ENCODE measurements around the gene ACR.

The ACR gene

DNA sequence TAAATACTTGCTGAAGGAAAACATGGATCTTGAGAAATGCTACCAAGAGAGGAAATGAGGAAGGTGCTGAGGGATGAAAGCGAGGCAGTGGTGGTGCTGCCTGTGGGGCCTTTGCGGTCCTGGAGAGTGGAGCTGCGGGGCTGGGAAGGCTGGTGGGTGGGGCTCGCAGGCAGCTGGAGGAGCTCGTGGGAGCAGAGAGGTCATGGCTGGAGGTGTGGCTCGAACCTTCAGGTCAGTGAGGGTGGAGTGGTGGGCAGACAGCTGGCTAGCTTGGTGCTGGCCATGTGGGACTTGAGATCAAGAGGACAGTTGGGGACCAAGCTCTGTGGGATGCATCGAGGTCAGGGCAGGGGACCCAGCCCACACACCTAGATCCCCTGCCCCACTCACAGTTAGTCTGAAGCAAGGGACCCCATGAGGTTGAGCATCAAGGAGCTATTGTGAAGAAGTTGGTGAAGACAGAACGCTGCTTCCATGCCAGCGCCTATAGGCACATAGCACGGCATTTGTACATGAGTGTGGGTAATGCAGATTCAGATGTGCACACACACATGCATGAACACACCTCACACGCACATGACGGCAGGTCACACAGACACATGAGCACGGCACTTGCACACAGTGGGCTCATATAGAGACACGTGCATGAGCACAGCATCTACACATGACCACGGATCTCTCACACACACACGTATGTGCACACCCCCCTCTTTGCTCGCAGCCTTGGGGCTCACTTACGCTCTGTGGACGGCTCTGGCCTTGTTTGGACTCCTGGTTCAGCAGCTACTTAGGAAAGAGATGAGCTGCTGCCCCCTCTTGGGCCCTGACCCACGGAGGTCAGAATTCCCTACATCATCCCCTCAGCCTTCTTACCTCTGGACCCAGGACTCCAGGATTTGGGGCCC is 34.9 kb upstream of the ACR start:
- no peak for DNase-seq

DNA sequence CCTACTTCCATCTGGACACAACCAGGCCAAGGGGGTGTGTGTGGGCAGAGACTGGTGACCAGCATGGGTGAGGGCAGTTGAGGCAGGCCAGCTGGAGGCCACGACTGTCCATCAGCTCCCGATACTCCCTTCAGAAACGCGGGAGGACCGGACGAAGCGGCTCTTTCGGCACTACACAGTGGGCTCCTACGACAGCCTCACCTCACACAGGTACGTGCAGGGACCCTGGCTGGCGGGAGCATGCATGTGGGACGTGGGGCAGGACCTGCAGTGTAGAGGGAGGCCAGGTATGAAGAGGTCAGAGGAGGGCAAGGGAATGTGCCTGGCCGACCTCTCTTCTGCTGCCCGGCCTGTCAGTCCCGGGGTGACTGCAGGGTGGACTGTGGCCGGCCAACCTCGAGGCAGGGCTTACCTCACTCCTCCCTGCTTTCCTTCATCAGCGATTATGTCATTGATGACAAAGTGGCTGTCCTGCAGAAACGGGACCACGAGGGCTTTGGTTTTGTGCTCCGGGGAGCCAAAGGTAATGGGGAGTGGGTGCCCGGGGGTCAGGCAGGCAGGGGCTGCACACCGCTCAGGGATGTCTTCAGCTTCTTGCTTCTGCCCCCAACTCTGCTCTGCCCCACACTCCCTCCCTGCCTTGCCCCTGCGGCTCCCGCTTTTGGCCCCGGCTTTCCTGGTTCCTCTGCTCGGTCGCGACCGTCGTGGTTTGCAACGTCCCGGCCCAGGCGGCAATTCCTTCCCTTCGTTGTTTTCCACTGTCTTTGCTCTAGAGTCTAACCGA is 34.1 kb upstream of the ACR start:
- no peak for DNase-seq

DNA sequence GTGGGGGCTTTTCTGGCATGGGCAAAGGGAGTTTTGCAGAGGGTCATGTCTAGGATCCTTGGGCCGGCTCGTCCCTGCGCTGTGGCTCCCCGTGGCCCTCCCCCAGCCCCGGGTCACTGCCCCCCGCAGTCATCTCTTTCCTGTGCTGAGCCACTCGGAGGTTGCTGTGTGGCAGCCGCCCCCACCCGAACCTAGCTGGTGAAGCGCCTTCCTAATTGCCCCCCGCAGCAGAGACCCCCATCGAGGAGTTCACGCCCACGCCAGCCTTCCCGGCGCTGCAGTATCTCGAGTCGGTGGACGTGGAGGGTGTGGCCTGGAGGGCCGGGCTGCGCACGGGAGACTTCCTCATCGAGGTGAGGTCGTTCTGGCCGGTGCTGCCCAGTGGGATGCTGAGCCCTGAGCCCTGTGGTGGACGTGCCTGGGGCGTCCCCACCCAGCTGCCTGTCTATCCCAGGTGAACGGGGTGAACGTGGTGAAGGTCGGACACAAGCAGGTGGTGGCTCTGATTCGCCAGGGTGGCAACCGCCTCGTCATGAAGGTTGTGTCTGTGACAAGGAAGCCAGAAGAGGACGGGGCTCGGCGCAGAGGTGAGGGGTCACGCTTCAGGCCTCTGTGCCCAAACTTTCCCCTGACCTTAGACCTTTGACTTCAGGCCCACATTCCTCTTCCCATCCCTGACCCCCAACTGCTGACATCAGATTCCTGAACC is 33.3 kb upstream of the ACR start:
- DNase-seq = no peak

DNA sequence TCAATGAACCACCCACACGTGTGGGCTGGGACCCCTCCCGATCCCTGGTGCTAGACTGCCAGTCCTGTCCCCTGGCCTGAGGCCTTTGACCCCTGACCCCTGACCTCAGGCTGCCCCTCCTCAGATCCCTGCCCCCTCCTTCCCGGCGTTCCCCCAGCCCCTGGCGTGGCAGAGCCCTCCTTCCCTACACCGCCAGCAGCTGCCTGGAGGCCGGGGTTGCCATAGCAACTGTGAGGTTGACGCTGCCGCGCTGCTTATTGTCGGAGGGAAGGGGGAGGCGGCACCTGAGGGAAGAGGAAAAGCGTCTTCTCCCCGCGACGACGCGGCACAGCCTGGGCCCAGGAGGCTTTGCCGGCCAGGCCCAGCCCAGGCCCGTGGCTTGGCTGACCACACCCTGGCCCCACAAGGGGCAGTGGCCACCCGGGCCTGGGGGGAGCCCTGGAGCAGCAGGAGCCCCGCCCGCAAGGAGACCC is 32.7 kb upstream of the ACR start:
- DNase-seq = no peak

DNA sequence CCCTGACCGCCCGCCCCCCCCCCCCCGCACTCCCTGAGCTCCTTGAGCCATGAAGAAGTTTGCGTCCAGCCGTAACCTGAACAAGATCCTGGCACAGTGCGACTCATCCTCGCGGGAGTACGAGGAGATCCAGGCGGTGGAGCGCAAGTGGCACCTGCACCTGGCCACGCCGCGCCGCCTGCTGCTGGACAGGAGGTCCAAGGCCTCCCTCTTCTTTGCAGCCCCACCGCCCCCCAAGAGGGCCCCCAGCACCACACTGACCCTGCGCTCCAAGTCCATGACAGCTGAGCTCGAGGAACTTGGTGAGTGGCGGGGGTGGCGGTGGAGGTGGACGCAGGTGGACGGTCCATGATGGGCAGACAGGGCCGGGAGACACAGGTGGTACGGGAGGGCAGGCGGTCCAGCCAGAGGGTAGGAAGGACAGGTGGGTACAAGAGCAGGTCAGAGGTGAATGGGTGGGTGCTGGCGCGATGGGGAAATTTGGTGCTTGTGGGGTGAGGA is 32.1 kb upstream of the ACR start:
- no peak for DNase-seq

DNA sequence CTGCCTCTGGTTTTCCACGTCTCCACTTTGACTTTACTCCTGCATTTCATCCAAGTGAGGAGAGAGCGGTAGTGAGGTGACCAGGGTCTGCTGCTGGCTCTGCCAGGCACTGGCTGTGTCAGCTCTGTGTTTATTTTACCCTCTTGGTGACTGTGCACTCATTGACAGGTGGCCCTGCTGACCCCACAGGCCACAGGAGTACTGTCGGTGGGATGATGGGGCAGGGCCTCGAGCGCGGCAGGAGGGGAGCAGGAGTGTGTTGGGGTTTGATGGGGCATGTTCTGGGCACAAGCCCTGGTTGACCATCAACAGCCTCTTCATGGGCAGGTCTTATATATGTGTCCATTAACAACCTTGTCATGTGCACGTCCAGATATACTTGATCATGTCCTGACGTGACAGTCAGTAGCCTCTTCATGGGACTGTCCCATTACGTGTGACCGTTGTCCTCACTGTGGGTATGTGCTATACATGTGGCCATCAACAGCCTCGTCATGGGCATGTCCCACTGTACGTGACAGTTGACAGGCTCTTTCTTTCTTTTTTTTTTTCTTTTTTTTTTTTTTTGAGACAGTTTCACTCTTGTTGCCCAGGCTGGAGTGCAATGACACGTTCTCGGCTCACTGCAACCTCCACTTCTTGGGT is 31.4 kb upstream of the ACR start:
- no peak for DNase-seq

DNA sequence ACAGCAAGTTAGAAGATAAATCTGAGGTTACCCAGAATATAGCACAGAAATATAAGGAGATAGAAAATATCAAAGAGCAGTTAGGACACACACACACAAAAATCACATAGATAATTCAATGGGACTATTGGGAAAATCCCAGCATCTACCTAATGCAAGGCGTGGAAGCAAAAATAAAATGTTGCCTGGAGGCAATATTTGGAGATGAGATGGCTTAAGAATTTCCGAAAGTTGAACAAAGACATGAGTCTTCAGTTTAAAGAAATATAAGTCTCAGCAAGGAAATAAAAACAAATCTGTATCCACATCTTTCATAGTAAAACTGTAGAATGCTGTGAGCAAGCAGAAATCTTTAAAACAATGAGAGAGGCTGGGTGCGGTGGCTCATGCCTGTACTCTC is 29.5 kb upstream of the ACR start:
- DNase-seq = no peak

DNA sequence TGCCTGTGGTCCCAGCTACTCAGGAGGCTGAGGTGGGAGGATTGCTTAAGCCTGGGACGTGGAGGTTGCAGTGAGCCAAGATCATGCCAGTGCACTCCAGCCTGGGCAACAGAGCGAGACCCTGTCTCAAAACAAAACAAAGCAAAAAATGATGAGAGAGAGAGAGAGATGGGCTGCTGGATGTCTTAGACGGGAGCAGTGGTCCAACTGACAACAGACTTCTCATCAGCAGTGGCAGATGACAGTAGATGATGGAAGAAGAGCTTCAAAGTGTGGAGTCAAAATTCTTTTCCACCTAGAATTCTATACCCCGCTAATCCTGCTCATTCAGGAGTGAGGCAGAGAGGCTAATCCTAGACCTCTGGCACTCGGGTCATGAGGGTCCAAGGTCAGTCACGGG is 29.0 kb upstream of the ACR start:
- DNase-seq = no peak

DNA sequence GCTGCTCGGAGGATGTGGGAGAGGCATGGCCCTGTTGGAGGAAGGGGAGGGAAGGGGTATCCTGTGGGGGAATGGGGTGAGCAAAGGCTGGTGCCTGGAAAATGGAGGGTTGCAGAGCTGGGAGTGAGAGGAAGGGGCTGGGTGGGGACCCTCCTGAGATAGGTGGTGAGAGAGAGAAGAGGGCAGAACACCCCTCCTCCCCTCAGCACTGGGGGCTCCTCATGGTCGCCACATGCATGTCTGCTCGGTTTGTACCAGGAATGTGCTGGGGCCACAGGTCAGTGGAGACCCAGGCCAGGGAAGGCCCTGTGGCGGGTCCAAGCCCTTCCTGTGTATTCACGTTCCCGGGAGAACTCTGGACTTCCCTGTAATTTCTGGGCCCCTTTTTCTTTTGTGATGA is 27.8 kb upstream of the ACR start:
- no peak for DNase-seq

DNA sequence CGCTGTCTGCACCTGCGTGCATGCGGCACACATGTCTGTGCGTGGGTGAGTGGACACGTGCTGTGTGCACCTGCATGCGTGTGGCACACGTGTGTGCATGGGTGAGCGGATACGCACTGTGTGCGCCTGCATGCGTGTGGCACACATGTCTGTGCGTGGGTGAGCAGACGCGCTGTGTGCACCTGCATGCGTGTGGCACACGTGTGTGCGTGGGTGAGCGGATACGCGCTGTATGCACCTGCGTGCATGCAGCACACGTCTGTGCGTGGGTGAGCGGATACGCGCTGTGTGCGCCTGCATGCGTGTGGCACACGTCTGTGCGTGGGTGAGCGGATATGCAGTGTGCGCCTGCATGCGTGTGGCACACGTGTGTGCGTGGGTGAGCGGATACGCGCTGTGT is 27.1 kb upstream of the ACR start:
- DNase-seq = no peak

DNA sequence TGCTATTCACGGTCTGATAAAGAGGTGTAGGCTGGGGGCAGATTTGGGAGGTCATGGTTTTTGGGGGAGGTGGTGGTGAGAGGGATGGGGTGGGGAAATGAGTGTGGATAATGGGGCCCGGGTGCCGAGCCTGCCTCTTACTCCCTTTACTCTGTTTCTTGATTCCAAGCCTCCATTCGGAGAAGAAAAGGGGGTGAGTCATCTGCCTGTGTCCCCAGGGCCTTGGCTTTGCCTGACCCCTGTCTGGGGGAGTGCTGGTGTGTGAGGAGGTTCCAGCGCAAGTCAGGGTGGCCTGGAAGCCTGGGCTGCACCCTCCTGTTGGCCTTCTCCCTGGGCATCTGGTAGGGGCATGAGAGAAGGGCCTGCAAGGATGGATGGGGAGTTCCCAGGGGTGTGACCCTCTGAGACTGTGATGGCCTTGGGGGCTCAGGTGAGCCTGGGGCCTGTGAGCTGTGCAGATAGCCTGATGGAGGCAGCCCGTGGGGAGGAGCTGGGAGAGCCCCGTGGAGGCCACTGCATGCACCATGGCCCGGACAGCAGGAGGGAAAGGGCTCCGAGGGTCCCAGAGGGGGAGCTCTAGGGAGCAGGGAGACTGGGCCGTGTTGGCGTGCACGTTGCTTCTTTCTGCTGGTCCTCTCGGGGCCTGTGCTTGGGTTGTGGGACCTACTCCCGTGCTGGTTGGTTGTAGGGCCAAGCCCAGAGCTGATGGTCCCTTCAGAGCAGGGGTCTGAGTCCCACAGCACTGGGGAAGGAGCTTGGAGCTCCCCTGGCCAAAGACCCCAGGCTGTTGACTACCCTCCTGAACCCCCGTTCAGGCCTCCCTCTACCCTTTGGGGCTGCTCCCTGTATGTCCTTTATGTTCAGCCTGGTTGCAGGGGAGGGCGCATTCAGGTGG is 26.3 kb upstream of the ACR start:
- DNase-seq = no peak

DNA sequence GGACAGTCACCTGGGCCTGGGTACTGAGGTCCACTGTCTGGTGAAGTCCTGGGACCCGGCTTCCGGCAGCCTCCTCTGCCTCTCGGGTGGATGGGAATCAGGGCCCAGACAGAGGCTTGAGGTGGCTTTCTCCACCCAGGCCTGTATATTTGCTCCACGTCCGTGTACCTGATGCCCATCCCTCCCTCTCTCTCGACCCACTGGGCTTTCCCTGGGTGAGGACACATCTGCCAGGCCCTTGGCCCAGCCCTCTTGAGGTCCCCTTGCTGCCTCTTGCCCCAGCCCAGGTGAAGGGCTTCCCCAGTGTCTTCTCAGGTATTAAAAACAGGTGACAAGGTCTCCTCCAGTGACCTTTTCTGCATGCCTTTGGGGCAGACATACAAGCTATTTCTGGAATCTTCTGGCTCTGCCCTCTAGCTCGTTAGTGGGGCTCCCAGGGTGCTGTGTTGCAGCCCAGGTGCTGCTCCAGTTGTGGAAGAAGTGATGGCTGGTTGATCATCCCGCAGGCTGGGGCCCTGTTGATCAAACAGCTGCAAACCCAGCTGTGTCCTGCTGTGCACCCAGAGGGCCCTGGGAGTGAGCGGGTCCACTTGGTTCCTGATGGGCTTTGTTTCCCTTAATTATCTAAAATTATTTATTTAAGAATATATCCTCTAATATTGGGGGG is 25.5 kb upstream of the ACR start:
- DNase-seq = no peak

DNA sequence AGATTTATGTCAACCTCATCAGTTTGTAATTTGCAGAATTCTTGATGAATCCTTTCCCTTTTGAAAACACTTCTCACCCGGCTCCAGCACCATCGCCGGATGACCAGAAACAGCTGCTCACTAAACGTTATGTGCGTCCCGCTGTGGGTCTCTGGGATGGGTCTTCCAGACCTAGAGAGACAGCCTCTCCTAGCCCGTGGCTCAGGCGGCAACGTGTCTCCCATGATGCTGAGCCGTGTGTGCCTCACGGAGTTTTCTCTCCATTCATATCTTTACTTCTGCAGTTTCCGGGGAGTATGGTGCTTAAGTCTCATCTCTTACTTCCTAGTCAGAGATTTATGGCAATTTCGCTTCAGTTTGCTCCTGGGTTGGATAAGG is 25.0 kb upstream of the ACR start:
- DNase-seq = no peak

DNA sequence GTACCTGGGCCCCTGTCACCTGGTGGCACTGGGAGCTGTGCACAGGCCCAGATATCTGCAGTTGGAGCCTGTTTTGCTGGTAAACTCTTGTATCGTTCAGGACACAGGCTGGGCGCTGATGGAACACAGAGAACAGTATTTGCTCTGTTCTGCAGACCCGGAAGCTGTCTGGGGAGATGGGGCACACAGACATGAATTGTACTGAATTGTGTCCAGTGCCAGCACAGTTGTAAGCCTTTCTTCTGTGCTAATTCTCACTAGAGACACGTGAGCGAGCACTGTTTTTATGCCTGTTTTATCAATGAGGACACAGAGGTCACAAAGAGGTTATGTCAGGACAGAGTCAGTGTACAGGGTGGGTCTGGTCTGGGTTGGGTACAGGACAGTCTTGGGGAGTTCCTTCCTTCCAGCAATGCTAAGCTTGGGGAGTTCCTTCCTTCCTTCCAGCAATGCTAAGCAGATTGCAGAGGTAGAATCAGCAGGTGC is 24.4 kb upstream of the ACR start:
- DNase-seq = no peak

DNA sequence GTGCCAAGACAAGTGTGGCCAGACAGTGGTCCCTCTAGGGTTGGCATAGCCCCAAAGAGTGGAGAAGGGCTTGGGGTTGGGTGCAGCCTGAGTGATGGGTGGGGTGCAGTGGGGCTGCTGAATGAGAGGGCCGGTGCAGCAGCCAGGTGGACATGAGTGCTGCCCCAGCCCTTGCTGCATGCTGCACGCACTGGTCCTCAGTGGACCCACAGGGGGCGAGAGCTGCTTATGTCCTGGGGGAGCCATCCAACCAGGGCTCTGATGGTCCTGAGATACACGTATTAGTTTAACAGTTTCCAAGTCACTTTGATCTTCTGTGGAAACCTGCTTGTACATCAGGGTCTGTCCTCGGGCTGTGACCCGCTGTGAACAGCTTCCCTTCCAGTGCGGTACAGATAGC is 23.9 kb upstream of the ACR start:
- DNase-seq = no peak

DNA sequence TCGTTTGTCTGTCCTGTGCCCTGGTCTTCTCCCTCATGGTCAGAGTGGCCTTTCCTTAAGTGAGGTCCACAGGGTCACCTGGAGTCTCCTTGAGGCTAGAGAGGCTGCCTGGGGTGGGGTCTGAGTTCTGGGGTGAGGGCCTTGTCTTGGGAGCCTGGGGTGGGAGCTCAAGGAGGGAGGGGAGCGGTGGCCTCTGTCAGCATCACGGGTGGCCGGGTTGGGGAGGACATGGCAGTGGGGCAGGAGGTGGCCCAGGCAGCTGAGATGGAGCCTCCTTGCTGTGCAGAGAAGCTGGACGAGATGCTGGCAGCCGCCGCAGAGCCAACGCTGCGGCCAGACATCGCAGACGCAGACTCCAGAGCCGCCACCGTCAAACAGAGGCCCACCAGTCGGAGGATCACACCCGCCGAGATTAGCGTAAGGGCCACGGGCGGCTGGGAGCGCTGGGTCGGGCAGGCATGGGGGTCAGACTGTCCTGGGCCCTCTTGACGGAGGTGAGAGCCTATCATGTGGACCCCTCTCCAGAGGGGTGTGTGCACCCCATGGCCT is 23.3 kb upstream of the ACR start:
- no peak for DNase-seq

DNA sequence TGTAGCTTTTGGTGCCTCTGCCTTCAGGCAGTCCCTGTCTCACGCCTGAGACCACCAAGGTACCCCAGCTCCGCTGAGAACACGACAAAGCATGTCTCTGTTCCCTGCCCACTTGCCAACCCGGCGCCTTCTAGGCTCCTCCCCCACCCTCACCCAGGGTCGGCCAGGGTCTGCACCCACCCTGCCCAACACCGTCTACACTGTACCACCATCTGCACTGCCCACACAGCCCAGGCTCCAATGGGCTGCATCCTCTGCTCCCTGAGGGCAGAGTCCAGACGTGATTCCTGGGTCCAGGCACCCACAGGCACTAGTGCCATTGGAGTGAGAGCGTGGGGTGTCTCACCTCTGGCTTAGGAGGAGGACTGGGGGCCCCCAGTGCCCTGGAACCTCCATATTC is 22.8 kb upstream of the ACR start:
- DNase-seq = no peak

DNA sequence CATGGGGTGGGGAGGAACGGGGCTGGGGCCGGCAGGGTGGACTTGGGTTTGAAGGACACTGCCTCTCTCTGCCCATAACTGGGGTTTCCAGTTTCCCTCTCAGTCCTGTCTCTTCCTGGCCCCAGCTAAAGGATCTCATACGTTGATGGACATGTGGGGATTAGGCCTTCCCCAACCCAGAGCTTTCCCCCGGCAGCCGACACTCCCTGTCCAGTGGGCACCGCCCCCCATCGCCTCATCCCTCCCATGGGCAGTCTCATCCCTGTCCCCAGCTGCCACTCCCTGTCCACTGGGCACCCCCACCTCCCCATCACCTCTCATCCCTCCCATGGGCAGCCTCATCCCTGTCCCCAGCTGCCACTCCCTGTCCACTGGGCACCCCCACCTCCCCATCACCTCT is 22.2 kb upstream of the ACR start:
- DNase-seq = no peak

DNA sequence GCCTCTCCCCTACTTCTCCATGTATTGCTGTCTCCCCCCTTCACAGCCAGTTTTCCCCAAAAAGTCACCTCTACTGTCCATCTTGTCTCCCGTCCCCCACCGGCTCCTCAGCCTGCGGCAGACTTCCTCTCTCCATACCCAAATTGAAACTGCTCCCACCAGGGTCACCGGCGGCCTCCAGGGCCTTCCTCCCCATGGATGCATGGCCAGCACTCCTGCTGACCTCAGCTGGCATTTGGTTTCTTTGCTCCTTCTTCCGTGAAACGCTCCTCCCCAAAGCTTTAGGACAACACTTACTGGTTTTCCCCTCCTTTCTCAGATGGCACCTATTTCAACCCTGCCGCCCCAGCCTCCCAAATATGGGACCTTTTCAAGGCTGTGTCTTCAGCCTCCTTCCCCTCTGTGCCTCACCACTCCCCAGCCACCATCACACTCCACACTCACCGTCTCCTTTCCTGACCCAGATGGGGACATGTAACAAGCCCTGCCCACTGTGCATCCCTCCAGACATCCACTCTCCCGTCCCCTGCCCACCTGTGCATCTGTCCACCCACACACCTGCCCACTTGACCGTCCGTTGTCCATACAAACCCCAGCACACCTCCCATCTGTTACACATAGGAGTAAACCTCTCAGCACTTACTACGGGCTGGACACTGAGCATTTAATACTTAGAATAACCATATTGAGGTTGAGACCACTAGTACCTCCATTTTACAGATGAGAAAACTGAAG is 21.5 kb upstream of the ACR start:
- DNase-seq = no peak

Data from stimulated activated CD8-positive, alpha-beta memory T cell treated with anti-CD3 and anti-CD28 coated beads, Interleukin-4, amount 100 ng/mL, for 48 hours (primary cell).